DOHH2 (cell line): ENCODE data around the gene ABCA4.

Source experiments
- H3F3A ChIP-seq: fragments of 200-600 bp; sonication (generic), shearing (Covaris generic); 2 replicates; pipeline ENCODE4 v1.6.0; 2016; ENCODE audit warnings: antibody characterized with exemption, mild to moderate bottlenecking; ENCODE audit not compliant: control insufficient read depth, insufficient read depth
- H3K27ac ChIP-seq: fragments of 200-600 bp; sonication (generic); 2 replicates; pipeline ENCODE4 v1.5.1; 2014; ENCODE audit warnings: low read depth, mild to moderate bottlenecking, low read length, moderate library complexity
- H3K27me3 ChIP-seq: fragments of 200-600 bp; sonication (generic); 2 replicates; pipeline ENCODE4 v1.6.1; 2014; ENCODE audit warnings: mild to moderate bottlenecking, low read length, mixed read lengths; ENCODE audit not compliant: control insufficient read depth
- H3K36me3 ChIP-seq: fragments of 200-600 bp; sonication (generic); 2 replicates; pipeline ENCODE4 v1.6.1; 2014; ENCODE audit warnings: mild to moderate bottlenecking, low read length, moderate library complexity, mixed read lengths; ENCODE audit not compliant: control insufficient read depth
- H3K4me1 ChIP-seq: fragments of 200-600 bp; sonication (generic); 2 replicates; pipeline ENCODE4 v1.6.1; 2014; ENCODE audit warnings: mild to moderate bottlenecking, low read length, mixed read lengths; ENCODE audit not compliant: control insufficient read depth
- H3K4me2 ChIP-seq: fragments of 200-600 bp; sonication (generic); 2 replicates; pipeline ENCODE4 v1.6.0; 2014; ENCODE audit warnings: mild to moderate bottlenecking, low read length, moderate library complexity
- H3K4me3 ChIP-seq: fragments of 200-600 bp; sonication (generic); 2 replicates; pipeline ENCODE4 v1.5.1; 2014; ENCODE audit warnings: mild to moderate bottlenecking, low read length, mixed read lengths
- H3K79me2 ChIP-seq: fragments of 200-600 bp; sonication (generic); 2 replicates; pipeline ENCODE4 v1.6.1; 2014; ENCODE audit warnings: mild to moderate bottlenecking, low read length, mixed read lengths; ENCODE audit not compliant: control insufficient read depth
- H3K9me2 ChIP-seq: fragments of 200-600 bp; sonication (generic); replicated peaks from 2 replicates; pipeline ENCODE4 v1.6.1; 2014; ENCODE audit warnings: mild to moderate bottlenecking, low read length, mixed read lengths; ENCODE audit not compliant: control insufficient read depth
- H3K9me3 ChIP-seq: fragments of 200-600 bp; sonication (generic); 2 replicates; pipeline ENCODE4 v1.6.1; 2014; ENCODE audit warnings: antibody characterized with exemption, low read length, mixed read lengths; ENCODE audit not compliant: control insufficient read depth, insufficient read depth
- H4K20me1 ChIP-seq: fragments of 200-600 bp; sonication (generic); 2 replicates; pipeline ENCODE4 v1.6.0; 2014; ENCODE audit warnings: low read depth, mild to moderate bottlenecking, antibody characterized with exemption, low read length, moderate library complexity; ENCODE audit not compliant: control insufficient read depth, insufficient read depth
- EZH2phosphoT487 ChIP-seq: fragments of 200-600 bp; sonication (generic); IDR thresholded peaks from 2 replicates; pipeline ENCODE4 v1.6.1; 2017; ENCODE audit warnings: borderline replicate concordance, mild to moderate bottlenecking, antibody characterized with exemption, low read length, moderate library complexity, mixed read lengths
- TF ChIP-seq, protein P1 (sequence below): fragments of 200-600 bp; sonication (generic); IDR thresholded peaks from one replicate; pipeline ENCODE4 v1.5.1; 2014; ENCODE audit warnings: antibody characterized with exemption, mild to moderate bottlenecking, low read depth, low read length; ENCODE audit not compliant: poor library complexity, severe bottlenecking

The ABCA4 gene

DNA sequence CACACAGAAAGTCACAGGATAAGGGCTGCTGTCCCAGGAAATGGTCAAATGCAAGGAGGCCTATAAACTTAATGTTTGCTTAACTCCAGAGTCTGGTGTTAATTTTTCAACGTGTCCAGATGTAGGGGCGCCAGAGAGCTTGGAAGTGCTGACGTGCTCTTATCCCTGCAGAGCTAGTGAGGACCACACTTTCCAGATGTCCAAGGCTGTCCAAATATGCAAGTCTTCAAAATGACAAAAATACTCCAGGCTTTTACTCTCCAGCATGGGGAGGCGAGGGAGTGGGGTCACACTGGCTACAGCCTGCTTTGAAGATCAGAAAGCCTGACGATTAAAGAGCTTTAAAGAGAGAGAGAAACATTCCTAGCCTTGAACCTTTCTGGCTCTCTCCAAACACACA, 57.6 kb downstream of the ABCA4 start:
- no peaks in the 10 kb centered on the region for H3K79me2 ChIP-seq
- 0 out of 2 replicates have a peak, but pooled peaks cover 2% of the 10 kb centered on the region for H3K27me3 ChIP-seq
- H3K27ac ChIP-seq, result no peak overlapping the region
- H3K9me3 ChIP-seq, result no peaks in the 10 kb centered on the region
- no peaks in the 10 kb centered on the region for H4K20me1 ChIP-seq
- TF ChIP-seq, protein P1, sequence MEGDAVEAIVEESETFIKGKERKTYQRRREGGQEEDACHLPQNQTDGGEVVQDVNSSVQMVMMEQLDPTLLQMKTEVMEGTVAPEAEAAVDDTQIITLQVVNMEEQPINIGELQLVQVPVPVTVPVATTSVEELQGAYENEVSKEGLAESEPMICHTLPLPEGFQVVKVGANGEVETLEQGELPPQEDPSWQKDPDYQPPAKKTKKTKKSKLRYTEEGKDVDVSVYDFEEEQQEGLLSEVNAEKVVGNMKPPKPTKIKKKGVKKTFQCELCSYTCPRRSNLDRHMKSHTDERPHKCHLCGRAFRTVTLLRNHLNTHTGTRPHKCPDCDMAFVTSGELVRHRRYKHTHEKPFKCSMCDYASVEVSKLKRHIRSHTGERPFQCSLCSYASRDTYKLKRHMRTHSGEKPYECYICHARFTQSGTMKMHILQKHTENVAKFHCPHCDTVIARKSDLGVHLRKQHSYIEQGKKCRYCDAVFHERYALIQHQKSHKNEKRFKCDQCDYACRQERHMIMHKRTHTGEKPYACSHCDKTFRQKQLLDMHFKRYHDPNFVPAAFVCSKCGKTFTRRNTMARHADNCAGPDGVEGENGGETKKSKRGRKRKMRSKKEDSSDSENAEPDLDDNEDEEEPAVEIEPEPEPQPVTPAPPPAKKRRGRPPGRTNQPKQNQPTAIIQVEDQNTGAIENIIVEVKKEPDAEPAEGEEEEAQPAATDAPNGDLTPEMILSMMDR, result peak; percentile 41
- TF ChIP-seq EZH2phosphoT487, result no peak
- no peaks in the 10 kb centered on the region for H3K36me3 ChIP-seq
- H3K4me2 ChIP-seq, result no peak overlapping the region
- no peaks in the 10 kb centered on the region for H3K9me2 ChIP-seq
- no peak overlapping the region for H3K4me3 ChIP-seq
- no peaks in the 10 kb centered on the region for H3F3A ChIP-seq
- H3K4me1 ChIP-seq, result no peaks in the 10 kb centered on the region

DNA sequence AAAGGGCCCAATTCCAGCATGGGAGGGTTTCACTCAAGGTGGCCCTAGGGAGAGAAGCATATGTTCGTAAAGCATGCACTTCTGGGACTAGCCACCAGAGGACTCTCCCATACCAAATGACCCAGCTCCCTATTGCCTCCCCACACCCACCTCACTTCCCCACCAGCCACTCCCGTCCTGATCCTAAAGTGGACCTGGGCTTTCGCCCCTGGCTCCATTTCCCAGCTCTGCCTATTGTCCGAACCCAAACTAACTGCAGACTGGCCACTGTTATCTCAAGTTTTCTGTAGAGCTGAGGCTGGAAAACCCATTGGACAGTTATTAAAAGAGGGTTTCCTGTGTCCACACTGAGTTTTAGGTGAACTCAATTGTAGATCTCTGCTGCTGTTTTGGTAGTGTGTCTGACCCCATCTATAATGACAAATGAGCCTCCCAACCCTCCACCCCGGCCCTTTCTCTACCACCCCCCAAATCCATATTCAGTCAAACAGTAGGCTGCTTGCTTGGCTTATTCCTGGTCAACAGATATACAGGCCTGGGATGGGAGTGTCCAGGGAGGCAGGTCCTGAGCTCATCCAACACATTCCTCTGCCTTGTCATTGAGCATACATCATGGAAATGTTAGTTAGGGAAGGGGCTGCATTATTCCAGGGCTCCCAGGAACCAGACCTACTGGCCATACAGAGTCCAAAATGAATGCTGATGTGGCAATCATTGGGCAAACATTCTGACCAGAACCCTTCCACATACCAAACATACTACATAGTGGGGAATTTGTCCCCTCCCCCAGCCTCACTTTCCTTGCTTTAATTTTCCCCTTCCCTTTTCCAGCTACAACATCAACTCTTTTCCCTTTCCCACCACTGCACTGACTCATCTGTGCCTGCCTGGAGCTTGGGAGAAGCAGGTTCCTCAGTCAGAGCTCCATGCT, 59.2 kb downstream of the ABCA4 start:
- Histone ChIP-seq H3K9me3 (no peaks in the 10 kb centered on the region), H3K4me3 (no peak overlapping the region), H3K27ac (no peak overlapping the region), H3K79me2 (no peaks in the 10 kb centered on the region), H3K9me2 (no peaks in the 10 kb centered on the region), H3K27me3 (0 out of 2 replicates have a peak, but pooled peaks cover 2% of the 10 kb centered on the region), H3K4me2 (no peak overlapping the region), H3K4me1 (no peaks in the 10 kb centered on the region), H3K36me3 (no peaks in the 10 kb centered on the region), H3F3A (no peaks in the 10 kb centered on the region), H4K20me1 (no peaks in the 10 kb centered on the region)
- TF ChIP-seq, protein P1, result peak; percentile 83
- TF ChIP-seq EZH2phosphoT487, result no peak

DNA sequence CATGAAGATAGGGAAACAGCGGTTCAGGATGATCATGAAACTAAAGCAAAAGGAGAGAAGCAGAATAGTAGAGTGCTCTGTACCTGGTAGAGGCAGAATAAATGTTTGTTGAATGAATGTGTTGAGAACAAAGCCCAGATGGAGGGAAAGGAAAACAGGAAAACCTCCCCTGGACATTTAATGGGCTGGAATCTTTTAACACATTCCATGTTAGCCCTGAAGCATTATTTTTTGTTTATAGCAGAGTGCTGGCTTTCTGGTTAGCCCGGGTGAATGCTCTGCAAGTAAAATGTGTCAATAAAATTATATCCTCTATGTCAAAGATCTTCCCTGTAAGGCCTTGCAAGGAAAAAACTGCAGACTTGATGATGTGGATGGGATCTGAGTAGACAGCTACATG, 60.2 kb downstream of the ABCA4 start:
- H3K4me1 ChIP-seq, result no peaks in the 10 kb centered on the region
- no peak for TF ChIP-seq EZH2phosphoT487
- TF ChIP-seq, protein P1, result no peak
- H3K27me3 ChIP-seq, result peaks cover 2% of the 10 kb centered on the region; the same call in 1 of the 2 replicates
- H3F3A ChIP-seq, result no peaks in the 10 kb centered on the region
- no peaks in the 10 kb centered on the region for H4K20me1 ChIP-seq
- H3K36me3 ChIP-seq, result no peaks in the 10 kb centered on the region
- H3K79me2 ChIP-seq, result no peaks in the 10 kb centered on the region
- no peaks in the 10 kb centered on the region for H3K9me2 ChIP-seq
- H3K9me3 ChIP-seq, result no peaks in the 10 kb centered on the region
- H3K4me2 ChIP-seq, result no peak overlapping the region
- H3K27ac ChIP-seq, result no peak overlapping the region
- H3K4me3 ChIP-seq, result no peak overlapping the region
